NCI-H345 (cell line): ENCODE results near the gene ECE1.
A peak's percentile ranks its signal among the peaks of the same experiment; 100 is the strongest.

Source experiments
- DNase-seq: peaks from one replicate; lab custom pipeline; 2025; lab: John Stamatoyannopoulos, UW

The ECE1 gene

DNA sequence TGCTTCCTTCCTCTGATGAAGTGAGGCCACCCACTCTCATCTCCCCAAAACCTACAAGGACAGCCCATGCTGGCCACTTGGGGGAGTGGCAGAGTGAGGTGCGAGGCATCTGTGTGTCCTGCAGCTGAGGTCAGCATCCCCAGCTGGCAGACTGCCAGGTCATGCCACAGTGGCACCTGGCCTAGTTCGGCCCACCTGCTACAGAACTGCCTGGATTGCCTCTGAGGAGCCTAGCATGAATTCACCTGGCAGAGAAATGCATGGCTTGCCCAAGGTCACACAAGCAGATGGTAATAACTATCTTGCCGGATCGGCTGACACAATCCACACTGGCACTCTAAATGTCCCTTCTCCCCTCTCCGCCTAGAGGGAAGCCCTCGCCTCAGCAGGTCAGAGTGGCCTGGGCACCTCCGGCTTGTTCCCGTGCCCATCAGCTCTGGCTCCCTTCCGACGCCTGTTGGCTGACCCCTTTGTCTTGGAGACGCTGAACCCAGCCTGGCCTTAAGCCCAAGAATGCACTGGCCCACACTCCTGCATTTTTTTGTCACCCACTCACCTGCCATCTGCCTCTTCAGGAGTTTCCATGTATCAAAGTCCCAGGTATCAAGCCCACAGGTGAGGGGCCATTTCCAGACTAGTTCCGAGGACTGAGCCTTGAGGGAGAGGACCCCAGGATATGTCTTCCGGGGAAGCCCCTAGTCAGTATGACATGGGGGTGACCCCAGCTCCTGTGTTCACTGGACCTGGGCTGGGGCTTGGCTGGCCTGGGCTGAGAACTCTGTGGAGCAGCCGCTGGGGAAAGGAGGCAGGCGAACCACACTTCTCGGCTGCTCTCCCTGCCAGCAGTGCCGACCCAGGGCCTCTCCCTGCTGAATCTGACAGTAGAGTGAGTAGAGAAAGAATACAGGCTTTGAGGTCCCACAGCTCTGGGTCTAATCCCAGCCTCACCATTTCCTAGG lies 21.7 kb downstream of the ECE1 start:
- DNase-seq: peak; percentile 72

DNA sequence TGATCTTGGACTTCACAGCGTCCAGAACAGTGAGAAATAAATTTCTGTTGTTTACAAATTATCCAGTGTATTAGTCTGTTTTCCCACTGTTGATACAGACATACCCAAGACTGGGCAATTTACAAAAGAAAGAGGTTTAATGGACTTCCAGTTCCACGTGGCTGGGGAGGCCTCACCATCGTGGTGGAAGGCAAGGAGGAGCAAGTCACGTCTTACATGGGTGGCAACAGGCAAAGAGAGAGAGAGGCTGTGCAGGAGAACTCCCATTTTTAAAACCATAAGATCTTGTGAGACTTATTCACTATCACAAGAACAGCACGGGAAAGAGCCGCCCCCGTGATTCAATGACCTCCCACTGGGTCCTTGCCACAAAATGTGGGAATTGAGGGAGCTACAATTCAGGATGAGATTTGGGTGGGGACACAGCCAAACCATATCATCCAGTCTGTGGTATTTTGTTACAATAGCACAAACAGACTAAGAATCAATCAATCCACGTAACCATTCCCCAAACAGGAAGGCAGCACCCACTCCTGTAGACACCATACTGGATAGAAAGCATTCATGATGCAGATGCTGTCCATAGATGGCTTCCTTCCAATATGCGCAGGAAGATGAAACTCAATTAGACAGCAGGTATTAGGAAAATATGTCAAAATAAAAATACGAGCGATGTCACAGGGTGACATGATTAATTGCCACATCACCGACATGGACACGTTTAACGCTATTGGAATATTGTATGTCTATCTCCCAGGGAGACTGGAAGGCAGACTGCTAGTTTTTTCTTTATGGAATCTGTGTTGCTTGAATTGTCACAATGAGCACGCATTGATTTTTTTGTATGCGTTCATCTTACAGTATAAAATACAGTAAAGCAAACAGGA lies 22.8 kb downstream of the ECE1 start:
- no peak for DNase-seq

DNA sequence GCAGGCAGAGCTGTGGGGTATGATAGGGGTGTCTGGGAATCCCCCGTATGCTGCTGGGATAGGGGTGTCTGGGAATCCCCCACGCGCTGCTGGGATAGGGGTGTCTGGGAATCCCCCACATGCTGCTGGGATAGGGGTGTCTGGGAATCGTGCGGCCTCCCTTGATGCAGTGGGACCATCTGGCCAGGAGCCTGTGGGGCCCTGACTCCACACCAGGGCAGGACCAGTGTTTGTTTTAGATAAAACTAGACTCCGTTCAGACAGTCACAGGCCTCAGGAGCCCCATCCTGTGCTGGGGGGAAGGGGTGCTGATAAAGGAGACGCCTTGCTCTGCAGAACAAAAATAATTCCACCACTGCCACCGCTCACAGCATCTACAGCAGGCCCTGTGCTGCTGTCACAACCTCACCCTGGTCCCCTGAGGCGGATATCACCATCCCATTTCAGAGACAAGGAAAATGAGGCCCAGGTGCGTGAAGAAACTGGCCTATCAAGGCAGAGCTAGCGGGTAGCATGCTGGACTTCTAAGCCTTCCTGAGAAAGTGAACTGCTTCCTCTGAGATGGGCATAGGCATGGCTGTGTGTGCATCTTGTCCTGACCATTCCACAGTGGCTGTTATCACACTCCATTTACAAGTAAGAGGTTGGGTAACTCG lies 24.0 kb downstream of the ECE1 start:
- DNase-seq: no peak

DNA sequence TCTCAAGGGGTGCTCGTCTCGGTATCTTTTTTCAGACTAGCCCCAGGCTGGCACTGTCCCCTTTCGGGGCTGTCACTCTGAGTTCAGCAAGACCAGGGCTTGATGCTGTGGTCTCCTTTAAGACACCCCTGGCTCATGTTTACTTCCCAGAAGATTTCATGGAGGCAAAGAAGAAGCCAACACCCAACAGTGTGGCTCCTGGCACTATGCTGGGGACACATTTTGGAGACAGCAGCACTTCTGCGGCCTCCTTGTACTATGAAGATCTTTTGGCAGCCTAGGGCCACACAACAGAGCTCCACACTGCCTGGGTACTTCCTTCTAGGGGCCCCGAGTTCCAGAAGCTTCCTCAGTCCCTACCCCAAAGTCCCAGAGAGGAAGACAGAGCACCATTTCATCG lies 24.6 kb downstream of the ECE1 start:
- no peak for DNase-seq

DNA sequence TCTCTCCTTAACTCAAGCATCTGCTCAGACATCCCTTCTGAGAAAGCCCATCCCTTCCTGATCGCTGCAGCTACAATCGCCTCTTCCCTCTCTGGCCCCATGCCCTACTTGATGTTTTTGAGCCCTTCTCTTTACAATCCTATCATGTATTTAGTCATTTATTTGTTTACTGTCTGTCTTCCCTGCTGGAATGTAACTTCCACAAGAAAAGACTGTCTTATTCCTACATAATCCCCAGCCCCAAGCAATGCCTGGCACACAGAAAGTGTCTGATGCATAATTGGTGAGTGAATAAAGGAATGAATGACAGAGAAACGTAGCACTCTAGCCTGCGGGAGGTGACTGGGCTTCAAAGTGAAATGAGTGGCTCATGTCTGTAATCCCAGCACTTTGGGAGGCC lies 25.4 kb downstream of the ECE1 start:
- no peak for DNase-seq

DNA sequence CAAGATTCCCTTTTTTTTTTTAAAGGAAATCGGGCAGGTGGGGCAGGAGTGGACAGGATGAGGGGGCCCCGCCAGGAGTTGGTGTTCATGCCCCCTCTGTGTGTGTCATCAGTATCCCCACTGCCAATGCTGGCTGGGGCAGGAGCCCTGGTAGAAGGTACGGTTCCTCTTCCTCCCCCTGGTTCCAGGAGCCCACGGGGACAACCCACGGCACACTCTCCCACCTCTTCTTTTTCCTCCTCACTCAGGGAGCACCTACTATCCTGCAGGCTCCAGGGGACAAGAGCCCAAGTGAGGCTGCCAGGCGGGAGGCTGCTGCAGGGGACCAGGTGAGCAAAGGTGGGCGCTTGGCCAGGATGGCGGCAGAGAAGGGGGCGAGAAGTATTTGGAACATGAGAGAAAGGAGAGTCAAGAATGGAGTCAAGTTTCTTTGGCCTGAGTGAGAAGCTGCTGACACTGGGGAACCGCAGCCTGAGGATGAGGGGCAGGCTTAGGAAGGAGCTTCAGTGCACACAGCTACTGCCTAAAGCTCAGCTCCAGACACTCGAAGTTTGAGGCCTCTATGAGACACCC lies 26.5 kb downstream of the ECE1 start:
- DNase-seq: no peak

DNA sequence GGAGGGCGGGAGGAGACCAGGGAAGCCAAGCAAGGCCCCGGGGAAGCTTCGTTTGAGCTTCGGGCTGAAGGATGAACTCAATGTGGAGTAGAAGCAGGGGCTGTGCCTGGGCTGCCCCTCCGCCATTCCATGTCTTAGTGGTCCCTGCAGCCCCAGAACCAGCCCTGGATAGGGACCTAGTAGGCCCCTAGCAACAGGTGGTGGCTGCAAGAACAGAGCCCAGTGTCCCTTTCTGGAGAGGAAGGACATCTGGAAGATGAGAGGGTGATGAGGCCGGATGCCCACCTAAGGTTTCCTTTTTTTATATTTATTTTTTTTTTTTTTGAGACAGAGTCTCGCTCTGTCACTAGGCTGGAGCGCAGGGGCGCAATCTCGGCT lies 27.2 kb downstream of the ECE1 start:
- no peak for DNase-seq

DNA sequence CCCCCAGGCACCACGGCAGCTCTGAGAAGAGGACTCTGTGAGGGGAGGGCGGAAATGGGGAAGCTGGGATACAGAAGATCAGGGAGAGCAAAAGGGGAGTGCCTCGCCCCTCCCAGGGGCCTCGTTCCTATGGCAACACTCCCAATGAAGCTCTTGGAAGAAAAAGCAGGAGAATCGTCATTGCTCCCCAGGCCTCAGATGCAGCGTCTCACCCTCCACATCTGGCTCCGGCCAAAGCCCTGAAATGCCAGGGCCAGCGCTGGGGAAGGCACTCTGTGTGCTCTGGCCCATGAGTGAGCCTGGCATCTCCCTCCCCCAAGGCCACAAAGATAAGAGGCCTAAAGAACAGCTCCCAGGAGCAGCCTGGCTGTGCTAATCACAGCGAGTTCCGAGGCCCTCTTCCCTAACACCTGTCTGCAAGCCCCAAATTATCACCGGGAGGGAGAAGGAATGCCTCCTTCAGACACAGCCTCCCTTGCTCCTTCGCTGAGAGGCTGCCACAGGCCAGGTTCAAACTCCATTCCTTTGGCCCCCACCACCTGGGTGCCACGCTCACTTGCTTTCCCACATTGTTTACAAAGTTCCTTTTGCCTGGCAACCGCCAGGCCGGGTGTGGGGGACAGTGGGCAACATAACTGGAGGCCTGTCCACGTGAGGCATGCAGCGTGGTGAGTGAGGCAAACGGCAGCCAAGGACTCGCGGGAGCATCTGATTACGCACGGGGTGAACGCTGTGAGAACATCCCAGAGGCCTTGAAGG lies 27.8 kb downstream of the ECE1 start:
- DNase-seq: no peak

DNA sequence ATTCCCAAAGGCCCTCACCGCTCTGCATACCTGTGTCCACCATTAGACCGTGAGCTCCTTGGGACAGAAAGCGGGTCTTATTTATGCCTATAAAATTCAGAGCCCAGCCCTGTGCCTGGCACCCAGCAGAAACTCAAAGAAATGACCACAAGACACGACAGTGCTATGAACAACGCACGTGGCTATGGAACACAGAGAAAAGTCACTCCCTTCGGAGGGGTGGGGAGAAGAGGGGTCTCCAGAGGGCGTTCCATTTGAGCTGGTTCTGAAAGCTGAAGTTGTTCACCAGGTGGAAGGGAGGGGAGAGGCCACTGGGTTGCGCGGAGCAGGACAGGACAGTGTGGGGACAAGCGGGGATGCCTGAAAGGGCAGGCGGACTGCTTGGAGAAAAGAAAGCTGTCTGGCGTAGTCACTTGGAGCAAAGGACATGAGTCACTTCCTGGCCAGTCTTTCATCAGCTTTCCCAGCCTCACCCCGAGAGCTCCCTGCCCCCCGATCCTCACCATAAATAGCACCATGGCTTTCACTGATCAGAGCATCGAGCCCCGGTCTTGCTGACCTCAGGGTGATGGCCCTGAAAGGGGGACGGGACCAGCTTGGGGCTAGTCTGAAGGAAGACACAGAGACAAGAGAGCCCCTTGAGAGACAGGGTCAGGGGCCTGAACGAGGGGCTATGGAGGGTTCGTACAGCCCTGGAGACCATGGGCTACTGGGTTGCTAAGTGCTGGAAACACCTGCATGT lies 28.5 kb downstream of the ECE1 start:
- DNase-seq: no peak

DNA sequence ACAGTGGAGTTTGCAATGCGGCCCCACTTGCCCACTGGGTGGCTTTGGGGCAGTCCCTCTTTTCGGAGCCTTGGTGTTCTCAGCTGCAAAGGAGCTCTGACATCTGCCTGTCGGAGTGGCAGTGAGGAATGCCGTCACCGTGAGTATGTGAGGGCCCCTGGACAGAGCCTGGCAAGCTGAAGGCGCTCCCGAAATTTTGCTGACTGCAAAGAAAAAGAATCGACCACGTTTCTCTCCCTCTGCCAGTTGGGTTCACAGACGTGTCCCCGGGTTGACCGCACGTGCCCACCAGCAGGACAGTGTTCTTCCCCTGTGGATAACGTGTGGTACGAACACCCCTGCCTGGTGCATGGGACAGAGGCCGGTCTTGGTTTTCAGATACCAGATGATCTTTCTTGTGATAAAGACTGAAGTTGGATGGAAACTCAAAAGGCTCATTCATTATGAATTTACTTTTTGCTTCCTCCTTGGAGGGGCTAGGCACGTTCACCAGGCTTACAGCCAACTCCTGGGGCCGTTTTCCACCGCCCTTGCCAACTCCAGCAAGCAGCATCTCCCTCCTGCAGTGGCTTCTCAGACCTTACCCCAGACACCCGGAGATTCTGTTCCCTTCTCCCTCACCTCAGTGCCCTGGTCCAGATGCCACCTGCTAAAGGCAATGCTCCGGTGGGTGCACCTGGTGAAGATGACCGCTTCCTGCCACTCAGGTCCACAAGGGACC lies 29.7 kb downstream of the ECE1 start:
- no peak for DNase-seq

DNA sequence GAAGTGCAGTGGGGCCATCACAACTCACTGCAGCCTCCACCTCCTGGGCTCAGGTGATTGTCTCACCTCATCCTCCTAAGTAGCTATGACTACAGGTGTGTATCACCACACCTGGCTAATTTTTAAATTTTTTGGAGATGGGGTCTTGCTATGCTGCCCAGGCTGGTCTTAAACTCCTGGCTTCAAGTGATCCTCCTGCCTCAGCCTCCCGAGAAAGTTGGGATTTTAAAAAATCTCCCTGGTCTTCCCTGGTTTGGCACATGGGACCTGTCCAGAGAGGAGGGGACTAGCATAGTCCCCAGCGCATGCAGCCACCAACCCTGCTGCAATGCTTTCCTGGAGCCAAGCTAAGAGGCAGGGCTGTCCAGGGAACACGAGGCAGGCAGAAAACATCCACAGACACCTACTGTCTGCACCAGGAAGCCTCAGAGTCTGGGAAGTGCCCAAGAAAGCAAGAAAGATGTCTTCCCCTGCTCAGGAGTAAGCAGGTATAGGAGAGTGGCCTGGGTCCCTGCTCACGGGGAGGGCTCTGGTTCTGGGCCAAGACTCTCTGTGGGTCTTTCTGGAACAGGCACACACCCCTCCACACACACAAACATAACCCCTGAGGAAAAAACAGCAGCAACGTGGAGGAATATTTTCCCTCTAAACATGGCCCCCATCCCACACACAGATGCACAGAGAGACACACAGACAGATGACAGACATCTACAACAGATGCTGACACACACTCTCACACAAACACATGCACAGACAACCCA lies 30.8 kb downstream of the ECE1 start:
- DNase-seq: no peak

DNA sequence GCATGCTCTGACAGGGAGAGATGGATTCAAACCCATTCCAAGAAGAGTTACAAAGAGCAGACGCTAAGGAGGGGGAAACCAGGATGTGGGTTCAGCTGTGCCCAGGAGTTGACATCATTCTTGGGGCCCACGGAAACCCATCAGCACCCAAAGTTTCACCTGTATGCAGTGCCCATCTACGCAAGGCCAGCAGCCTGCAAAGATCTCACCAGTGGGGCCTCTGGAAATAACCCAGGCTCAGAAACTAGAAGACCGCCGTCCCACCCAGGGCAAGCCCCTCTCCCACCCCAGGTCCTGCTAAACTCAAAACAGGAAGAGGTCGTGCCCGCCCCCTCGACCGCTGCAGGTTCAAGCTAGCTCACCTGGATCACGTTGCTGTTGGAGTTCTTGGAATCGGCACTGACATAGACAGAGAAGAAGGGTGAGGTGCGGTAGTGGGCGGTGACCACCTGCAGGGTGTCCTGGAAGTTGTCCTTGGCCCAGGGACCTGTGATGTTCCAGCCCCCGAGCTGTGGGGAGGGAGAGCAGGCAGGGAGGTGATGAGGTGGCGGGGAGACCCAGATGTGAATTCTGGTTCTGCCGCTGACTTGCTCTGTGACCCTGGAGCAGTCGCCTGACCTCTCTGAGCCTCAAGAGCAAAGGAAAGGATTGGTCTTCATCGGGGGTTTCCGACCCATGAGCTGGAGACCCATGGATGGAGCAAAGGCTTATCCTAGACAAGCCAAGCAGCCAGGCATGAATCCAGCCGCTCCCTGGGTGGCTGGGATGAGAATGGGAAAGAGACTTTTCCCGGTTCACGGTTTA lies 31.7 kb downstream of the ECE1 start:
- no peak for DNase-seq

DNA sequence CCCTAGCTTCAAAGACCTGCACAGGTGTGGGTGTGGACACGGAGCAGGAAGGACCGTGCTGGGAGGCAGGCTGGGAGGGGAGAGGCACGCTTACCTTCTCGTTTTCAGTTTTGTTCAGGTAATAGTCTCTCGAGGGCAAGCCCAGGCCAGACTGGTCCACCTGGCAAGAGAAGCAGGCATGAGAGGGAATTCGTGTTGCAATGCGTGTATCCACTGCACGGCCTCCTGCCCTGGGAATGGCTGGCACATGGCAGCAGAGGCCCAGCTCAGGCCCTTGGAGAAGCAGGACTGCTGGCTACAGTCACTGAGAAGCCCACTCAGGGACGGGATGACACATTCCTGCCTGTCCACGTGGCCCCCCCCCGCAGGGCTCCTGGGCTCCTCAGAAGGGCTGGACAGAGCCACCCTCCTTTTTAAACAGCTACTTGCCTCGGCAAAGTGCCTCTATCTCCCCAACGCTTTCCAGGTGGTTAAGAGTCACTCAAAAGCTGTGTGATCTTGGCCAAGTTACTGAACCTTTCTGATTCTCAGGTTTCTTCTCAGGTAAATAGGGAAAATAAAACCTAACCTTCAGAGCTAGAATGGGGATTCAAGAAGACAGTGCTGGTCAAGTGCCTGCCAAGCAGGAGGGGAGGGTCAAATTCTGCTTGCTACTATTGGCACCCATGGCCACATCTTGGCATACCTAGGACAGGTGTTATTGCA lies 32.7 kb downstream of the ECE1 start:
- no peak for DNase-seq

DNA sequence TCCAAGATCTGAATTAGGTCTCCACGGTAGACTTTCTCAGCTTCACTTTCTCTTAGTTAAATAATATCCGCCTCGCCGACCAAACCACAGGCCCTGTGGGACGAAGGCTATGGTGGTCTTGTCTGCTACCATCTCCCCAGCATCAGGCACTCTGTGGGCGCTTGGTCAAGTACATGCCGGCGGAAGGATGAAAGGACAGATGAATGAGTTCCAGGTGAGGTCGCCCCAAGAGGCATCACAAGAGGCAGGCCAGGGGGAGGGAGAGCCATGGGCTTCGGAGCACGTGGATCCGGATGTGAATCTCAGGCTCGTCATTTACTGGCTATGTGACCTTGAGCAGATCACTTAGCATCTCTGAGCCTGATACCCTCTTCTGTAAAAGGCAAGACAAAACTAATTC lies 33.5 kb downstream of the ECE1 start:
- DNase-seq: no peak

DNA sequence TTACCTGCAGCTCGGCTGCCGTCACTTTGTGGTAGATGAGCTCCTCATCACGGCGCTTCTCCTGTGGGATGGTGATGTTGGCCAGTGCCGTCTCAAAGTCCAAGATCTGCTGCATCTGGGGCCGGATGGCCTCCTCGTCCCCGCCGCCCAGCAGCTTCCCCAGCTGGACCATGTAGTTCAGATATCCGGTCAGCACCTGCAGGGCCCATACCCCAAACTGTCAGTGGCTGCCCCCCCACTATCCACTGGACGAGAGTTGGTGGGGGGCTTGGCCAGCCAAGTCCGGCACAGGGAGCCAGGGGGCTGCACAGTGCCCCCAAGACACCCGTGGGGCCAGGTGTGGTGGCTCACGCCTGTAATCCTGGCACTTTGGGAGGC lies 34.3 kb downstream of the ECE1 start:
- no peak for DNase-seq

DNA sequence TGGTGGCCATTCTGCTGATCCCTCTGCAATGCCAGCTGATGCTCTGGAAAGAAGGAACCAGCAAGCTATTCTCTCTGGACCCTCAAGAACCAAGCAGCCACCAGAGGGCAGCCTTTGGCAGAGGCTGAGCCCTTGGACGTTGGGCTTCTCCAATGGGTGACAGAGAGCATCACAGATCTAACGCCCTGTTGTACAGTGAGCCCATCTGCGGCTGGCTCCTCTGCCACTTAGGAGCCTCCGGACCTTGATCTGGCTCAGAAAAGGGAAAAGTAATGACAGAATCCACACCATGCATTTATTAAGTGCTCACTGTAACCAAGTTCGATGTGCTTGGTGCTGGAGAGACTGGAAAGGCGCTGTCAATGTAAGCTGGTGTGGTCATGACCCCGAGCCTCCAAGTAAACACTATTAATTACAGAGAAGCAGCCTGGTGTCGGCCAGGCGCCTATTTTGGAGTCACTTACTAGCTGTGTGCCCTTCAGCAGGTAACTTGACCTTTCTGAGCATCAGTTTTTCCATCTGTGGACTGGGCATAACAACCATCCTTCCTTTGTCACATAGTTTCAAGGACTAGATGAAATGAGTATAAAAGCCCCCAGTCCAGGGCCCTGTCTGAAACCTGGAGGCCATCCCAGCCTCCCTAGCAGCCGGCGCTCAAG lies 34.9 kb downstream of the ECE1 start:
- DNase-seq: peak; percentile 84

DNA sequence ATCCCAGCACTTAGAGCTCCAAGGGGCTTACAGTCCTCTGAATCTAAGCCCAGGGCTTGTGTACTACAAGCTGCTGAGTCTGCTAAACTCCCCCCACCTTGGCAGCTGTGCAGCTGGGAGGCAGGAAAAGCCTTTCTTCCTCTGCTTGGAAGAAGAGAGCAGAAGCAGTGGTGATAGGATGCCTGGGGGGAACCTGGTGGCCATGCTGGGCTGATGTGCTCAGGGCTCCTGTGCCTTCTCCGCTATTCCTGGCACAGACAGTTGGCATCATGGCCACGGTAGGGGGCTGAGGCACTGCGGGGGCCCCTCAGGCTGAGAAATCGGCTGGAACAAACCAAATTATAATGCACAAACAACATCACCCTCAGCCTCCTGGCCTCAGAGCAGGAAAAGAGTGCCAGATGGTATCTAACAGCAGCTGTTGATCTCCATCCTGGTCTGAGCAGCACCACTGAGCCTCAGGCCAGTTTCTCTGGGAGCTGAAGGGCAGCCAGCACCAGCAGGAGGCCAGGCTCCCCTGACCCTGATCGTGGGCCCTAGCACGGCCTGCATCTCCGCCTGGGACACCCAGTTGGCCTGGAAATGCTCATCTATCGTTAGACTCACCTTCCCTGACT lies 35.8 kb downstream of the ECE1 start:
- peak; percentile 48 for DNase-seq
